GM19452 (cell line): ENCODE results near the gene CAPZA1.
"Not testable (repeated sequence)": the region's sequence is repeated elsewhere in the genome, so short reads cannot be mapped to it uniquely, and the experiment has no call there.

Experiments
- ATAC-seq: cut with Tn5 transposase; IDR thresholded peaks from one replicate; pipeline ENCODE4 v1.9.1; 2021; ENCODE audit not compliant: unreplicated experiment

Gene CAPZA1

DNA sequence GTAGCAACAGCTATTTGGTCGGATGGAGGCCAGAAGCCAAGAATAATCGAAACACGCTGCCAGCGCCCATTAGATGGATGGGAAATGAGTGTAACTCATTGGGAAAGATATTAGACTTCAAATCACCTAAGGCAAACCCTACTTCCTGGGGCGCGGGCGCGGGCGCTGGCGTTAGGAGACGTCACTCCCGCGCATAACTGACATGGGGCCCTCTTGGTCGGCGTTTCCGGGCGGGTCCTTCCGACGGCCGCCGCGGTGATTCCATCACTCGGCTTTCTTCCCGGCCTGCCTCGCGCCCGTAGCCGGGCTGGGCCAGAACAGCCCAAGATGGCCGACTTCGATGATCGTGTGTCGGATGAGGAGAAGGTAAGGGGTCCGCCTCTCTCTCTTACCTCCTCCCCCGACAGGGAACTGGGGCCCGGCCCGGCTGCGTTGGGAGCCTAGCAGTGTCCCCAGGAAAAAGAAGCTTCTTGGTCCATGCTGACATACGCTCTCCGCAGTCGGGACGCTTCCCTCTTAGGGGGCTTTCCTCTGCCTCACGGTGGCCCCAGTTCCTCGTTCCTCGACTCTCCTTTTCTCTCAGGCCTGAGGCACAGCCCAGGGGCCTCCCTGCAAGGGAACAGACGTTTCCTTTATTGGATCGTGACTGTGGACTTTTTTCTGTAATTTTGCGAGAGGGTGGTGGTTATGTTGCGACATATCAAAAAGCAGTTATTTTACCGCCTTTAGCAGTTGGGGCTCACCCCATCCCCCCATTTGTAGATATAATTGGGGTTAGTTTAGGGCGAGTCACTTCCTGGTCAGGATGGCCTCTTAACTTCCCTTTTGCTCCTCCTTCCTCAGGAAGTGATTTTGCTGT lies at the start of gene CAPZA1:
Gene CAPZA1 (plus strand): TSS at position 315 of the 859 bp plus-strand sequence. CDS start 13 bp downstream, at position 328.
- peak; percentile 78 for ATAC-seq

GRCh38 chr1:112575154-112575804 lies 44.4 kb upstream of the CAPZA1 start:
- no peak for ATAC-seq

DNA sequence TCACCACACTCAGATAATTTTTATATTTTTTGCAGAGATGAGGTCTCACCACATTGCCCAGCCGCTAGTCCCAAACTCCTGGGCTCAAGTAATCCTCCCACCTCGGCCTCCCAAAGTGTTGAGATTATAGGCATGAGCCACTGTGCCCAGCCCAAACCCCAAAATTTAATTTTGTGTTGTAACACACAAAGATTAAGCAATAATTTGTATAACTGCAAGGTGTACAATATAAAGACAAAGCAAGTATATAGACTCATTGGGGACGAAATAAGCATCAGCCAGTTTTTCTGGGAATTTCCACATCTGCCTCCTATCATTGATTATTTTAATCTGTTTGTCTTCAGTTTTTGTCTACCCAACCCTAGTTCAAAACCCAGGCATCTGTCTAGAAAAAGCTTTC lies 43.4 kb upstream of the CAPZA1 start:
- no peak for ATAC-seq

- ATAC-seq = no peak
Measured at GRCh38 chr1:112579801-112580510, 39.7 kb upstream of the CAPZA1 start.

GRCh38 chr1:112581586-112582192 lies 37.9 kb upstream of the CAPZA1 start:
- no peak for ATAC-seq

DNA sequence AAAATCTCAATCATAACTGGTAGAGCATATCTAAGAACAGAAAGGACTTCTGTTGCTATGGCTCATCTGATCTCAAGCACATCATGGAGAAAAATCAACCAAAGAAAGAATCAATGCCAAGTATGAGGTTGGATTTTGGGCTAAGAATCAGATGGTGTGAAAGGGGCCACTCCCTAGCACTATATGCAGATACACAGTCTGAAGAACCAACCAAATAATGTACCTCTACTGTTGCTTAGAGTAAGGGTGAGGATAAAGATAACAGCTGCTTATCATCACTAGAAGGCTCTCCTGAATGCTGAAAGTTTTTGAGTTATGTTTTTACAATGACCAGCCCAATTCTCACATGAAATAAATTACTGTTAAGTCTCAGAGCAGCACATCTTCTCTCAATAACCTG lies 36.3 kb upstream of the CAPZA1 start:
- ATAC-seq = no peak

GRCh38 chr1:112589766-112590165 lies 29.9 kb upstream of the CAPZA1 start:
- ATAC-seq = no peak

- no peak for ATAC-seq
Measured at GRCh38 chr1:112594208-112594876, 25.3 kb upstream of the CAPZA1 start.

DNA sequence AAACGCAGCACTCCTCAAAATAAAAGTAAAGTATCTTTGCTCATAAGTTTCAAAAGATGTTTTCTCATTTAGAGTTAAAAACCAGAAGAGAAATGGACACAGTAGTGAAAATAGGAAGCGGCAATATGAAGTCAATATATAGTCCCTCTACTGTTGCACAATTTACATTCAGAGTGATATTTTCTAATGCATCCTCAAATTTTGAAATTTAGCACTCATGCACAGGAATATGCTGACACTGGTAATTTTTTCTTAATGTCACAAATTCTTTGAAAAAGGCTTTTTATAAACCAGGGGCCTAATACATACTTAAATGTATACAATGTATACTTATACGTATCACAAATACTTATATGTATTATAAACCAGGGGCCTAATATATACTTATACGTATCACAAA lies 20.2 kb upstream of the CAPZA1 start:
- ATAC-seq = no peak

DNA sequence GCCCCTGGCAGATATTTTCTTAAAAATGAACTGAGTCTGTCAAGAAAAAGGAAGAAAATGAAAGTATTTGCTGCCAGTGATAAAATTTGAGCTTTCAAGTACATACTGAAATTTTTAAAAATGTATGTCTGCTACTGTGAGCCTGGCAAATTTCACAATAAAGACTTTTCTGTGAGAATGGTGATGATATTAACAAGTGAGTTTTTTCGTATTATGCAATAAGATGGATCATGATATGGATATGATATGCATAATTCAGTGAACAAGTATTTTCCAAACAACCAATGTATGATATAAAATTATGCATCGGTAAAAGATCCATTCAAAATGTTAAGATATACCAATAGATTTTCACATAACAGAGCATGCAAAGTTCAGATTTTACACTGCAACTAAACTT lies 16.6 kb upstream of the CAPZA1 start:
- no peak for ATAC-seq

DNA sequence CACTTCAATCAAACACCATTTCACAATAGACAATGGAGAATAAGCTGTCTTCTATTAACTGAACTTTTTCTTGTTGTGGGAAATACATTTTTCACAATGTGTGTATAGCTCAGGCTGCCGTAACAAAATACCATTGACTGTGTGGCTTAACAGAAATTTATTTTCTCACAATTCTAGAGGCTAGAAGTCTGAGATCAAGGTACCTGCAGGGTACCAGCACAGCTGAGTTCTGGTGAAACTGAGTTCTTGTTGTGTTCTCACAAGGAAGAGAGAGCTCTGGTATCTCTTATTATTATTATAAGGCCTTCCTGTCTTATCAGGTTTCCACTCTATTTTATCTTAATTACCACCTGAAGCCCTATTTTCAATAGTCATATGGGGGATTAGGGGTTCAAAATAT lies 16.1 kb upstream of the CAPZA1 start:
- no peak for ATAC-seq

GRCh38 chr1:112605633-112606327 lies 13.9 kb upstream of the CAPZA1 start:
- ATAC-seq = no peak

- no peak for ATAC-seq
Measured at GRCh38 chr1:112614460-112615065, 5.1 kb upstream of the CAPZA1 start.

GRCh38 chr1:112618114-112618720 lies 1.4 kb upstream of the CAPZA1 start:
- ATAC-seq = peak; percentile 33

- ATAC-seq = peak; percentile 25
Measured at GRCh38 chr1:112618721-112619517, 713 bp upstream of the CAPZA1 start, which contains the start of gene ST7L. ST7L (minus strand) TSS chr1:112619141; CDS start chr1:112619113, 28 bp downstream.

- ATAC-seq = no peak
Measured at GRCh38 chr1:112620377-112620695, 704 bp downstream of the CAPZA1 start.

- ATAC-seq = not testable (repeated sequence)
Measured at GRCh38 chr1:112624493-112624892, 4.9 kb downstream of the CAPZA1 start.

DNA sequence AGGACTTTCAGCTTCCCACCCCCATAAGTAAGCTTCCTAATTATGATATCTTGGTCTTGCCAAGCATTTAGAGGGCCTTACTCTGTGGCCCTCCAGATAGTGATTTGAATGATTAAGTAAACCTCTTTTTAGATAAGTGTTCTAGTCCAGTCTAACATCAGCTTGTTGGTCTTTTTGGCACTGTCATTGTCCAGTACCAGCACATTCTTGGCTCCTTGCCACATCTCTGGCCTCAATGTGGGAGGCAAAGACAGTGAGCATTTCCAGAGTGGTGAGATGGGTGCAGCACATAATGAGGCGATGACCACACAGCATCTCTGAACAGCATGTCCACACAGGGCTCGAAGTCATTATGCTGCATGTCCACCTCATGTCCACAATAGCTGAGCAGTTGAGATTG lies 6.1 kb downstream of the CAPZA1 start:
- ATAC-seq = no peak

GRCh38 chr1:112626193-112626592 lies 6.6 kb downstream of the CAPZA1 start:
- ATAC-seq = no peak
